NB4 (cell line): ENCODE data around the gene ADCK1.

ENCODE experiments used
- MYC ChIP-seq: IDR thresholded peaks from 2 replicates; pipeline ENCODE4 v1.6.1; 2011; ENCODE audit warnings: low read depth, low read length
- POLR2A ChIP-seq: IDR thresholded peaks from 2 replicates; pipeline ENCODE4 v1.6.1; 2011; ENCODE audit warnings: mild to moderate bottlenecking; ENCODE audit not compliant: insufficient read length; ENCODE audit errors: extremely low read depth
- TF ChIP-seq, protein P1 (sequence below): IDR thresholded peaks from one replicate; pipeline ENCODE4 v1.5.1; 2012; ENCODE audit warnings: low read depth, low read length
- TF ChIP-seq, protein P2 (sequence below): IDR thresholded peaks from 2 replicates; pipeline ENCODE4 v1.6.1; 2011; ENCODE audit warnings: low read depth, low read length

GRCh38 chr14:77889971-77890442 is 90.1 kb downstream of the ADCK1 start:
- TF ChIP-seq, protein P1, sequence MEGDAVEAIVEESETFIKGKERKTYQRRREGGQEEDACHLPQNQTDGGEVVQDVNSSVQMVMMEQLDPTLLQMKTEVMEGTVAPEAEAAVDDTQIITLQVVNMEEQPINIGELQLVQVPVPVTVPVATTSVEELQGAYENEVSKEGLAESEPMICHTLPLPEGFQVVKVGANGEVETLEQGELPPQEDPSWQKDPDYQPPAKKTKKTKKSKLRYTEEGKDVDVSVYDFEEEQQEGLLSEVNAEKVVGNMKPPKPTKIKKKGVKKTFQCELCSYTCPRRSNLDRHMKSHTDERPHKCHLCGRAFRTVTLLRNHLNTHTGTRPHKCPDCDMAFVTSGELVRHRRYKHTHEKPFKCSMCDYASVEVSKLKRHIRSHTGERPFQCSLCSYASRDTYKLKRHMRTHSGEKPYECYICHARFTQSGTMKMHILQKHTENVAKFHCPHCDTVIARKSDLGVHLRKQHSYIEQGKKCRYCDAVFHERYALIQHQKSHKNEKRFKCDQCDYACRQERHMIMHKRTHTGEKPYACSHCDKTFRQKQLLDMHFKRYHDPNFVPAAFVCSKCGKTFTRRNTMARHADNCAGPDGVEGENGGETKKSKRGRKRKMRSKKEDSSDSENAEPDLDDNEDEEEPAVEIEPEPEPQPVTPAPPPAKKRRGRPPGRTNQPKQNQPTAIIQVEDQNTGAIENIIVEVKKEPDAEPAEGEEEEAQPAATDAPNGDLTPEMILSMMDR = no peak
- no peak for TF ChIP-seq POLR2A
- no peak for TF ChIP-seq MYC
- TF ChIP-seq, protein P2, sequence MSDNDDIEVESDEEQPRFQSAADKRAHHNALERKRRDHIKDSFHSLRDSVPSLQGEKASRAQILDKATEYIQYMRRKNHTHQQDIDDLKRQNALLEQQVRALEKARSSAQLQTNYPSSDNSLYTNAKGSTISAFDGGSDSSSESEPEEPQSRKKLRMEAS = no peak
